Measurements from ENCODE around the gene PPP5C.
A peak's percentile ranks its signal among the peaks of the same experiment; 100 is the strongest.
"Not testable (repeated sequence)": the region's sequence is repeated elsewhere in the genome, so short reads cannot be mapped to it uniquely, and the experiment has no call there.

The PPP5C gene

DNA sequence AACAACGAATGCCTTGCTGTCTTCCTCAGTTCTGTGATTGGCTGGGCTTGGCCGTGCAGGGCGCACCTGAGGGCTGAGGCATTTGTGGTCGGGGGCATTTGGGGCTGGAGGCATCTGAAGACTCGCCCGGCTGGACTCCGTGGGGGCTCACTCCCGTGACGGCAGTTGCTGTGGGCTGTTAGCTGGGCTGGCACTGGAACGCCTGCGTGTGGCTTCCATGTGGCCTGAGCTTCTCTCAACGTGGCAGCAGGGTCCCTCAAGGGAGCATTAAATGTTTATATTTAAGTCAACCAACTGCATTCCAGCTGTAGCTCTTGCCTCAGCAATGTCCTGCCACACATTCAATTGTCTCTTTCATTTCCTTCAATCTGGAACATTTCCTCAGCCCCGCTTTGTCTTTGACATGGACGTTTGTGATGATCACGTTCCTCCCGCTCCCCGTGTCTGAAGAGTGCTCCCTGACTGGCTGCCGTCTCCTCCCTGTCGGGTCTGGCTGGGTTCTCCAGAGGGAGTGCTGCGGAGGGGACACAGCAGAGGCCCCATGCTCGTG is 45.4 kb downstream of the PPP5C start:
- H3K9me3 Mint-ChIP-seq: no peaks in the 10 kb centered on the region
- peaks cover 43% of the 10 kb centered on the region for H3K36me3 Mint-ChIP-seq (ENCODE audit: low read depth)
- TF ChIP-seq, protein P1, sequence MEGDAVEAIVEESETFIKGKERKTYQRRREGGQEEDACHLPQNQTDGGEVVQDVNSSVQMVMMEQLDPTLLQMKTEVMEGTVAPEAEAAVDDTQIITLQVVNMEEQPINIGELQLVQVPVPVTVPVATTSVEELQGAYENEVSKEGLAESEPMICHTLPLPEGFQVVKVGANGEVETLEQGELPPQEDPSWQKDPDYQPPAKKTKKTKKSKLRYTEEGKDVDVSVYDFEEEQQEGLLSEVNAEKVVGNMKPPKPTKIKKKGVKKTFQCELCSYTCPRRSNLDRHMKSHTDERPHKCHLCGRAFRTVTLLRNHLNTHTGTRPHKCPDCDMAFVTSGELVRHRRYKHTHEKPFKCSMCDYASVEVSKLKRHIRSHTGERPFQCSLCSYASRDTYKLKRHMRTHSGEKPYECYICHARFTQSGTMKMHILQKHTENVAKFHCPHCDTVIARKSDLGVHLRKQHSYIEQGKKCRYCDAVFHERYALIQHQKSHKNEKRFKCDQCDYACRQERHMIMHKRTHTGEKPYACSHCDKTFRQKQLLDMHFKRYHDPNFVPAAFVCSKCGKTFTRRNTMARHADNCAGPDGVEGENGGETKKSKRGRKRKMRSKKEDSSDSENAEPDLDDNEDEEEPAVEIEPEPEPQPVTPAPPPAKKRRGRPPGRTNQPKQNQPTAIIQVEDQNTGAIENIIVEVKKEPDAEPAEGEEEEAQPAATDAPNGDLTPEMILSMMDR (IDR thresholded peaks at IDR 0.05; ENCODE audit: unreplicated experiment in 3 of 3): no peak
- H3K27ac Mint-ChIP-seq: peak overlapping the region; percentile 88 to 95 (median 90)
- peaks cover 32% of the 10 kb centered on the region for H3K4me1 Mint-ChIP-seq
- H3K27me3 Mint-ChIP-seq (ENCODE audit: low read depth): no peaks in the 10 kb centered on the region
- H3K4me3 Mint-ChIP-seq: peak overlapping the region in 2 of 3 experiments; percentile 16 to 38

DNA sequence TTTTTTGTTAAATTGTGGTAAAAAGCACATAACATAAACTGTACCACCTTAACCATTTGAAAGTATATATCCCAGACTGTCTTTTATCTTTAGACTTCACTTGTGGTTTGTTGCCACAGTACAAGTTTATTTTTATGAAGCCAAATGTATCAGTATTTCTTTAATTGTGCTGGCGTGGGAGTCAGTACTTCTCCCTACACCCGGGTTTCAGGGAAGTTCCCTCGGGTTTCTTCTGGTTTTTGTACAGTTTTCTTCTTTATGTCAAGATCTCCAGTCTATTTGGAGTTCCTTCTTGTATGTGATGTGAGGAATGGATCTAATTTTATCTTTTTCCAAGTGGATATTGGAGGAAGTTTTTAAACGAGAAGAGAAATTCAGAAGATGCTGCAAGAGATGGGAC is 46.0 kb downstream of the PPP5C start:
- peak overlapping the region; percentile 88 to 95 (median 90) for H3K27ac Mint-ChIP-seq
- H3K4me3 Mint-ChIP-seq: peak overlapping the region in 1 of 3 experiments; percentile 38
- peaks cover 38% of the 10 kb centered on the region for H3K36me3 Mint-ChIP-seq (ENCODE audit: low read depth)
- H3K27me3 Mint-ChIP-seq (ENCODE audit: low read depth): no peaks in the 10 kb centered on the region
- TF ChIP-seq, protein P1 (IDR thresholded peaks at IDR 0.05; ENCODE audit: unreplicated experiment in 3 of 3): no peak
- no peaks in the 10 kb centered on the region for H3K9me3 Mint-ChIP-seq
- peaks cover 32% of the 10 kb centered on the region for H3K4me1 Mint-ChIP-seq

DNA sequence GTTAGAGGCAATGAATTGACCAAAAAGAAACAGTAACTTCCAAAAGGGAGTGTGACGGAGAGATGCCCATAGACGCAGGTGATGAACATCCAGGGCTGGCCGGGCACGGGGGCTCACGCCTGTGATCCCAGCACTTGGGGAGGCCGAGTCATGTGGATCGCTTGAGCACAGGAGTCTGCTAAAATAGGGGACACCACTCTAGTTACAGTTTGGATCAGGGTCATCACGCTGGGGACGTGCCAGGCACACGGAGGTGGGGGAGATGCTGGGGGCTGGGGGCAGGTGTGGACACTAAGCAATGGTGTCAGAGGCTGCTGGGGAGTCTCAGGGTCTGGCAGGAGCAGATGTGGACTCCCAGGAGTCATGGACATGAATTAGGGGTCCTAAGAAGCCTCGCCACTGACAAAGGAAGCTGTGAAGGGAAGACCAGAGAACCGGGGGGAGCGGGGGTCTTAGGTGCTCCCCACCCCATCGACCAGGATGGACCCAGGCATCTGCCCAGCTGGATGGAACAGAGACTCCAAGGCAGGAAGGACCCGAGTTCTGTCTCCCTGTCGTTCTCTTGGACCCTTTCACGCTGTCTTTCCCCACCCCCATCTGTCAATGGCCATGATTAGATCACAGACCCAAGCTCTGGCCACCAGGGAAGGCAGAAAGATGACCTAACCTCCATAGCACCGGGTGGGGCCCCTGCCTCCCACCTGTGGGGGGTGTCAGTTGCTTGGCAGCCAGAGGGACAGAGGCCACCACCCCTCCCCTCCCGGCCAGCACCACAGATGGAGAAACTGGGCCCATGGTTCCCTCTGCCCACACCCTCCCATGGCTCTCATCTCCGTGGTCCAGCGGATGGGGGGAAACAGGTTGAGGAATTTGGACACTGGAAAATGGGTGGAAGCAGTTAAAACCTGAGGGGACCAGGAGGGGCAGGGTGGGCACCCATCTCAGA is 46.8 kb downstream of the PPP5C start:
- H3K36me3 Mint-ChIP-seq (ENCODE audit: low read depth): peaks cover 29% of the 10 kb centered on the region
- H3K9me3 Mint-ChIP-seq: no peaks in the 10 kb centered on the region
- H3K27me3 Mint-ChIP-seq (ENCODE audit: low read depth): no peaks in the 10 kb centered on the region
- peak overlapping the region; percentile 88 to 95 (median 90) for H3K27ac Mint-ChIP-seq
- no peak overlapping the region for H3K4me3 Mint-ChIP-seq
- H3K4me1 Mint-ChIP-seq: peaks cover 32% of the 10 kb centered on the region
- TF ChIP-seq, protein P1 (IDR thresholded peaks at IDR 0.05; ENCODE audit: unreplicated experiment in 3 of 3): no peak

DNA sequence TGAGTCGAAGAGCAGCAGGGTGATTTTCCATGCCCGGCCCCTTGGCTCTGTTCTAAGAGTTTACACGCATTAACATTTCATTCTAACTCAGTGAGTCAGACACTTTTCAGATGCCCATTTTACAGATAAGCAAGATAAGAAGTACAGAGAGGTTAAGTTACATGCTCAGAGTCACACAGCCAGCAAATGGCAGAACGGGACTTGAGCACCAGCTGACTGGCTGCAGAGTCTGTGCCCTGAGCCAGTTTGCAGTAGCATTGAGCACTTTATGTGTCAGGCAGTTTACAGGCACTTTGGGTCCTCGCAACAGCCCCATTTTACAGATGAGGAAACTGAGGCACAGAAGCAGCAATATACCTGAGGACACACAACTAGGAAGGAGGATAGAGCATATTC is 47.5 kb downstream of the PPP5C start:
- Mint-ChIP-seq H3K27me3 (ENCODE audit: low read depth) (no peaks in the 10 kb centered on the region), H3K4me1 (peaks cover 32% of the 10 kb centered on the region), H3K4me3 (no peak overlapping the region), H3K36me3 (ENCODE audit: low read depth) (peaks cover 23% of the 10 kb centered on the region), H3K9me3 (no peaks in the 10 kb centered on the region), H3K27ac (no peak overlapping the region)
- TF ChIP-seq, protein P1 (IDR thresholded peaks at IDR 0.05; ENCODE audit: unreplicated experiment in 3 of 3): no peak

DNA sequence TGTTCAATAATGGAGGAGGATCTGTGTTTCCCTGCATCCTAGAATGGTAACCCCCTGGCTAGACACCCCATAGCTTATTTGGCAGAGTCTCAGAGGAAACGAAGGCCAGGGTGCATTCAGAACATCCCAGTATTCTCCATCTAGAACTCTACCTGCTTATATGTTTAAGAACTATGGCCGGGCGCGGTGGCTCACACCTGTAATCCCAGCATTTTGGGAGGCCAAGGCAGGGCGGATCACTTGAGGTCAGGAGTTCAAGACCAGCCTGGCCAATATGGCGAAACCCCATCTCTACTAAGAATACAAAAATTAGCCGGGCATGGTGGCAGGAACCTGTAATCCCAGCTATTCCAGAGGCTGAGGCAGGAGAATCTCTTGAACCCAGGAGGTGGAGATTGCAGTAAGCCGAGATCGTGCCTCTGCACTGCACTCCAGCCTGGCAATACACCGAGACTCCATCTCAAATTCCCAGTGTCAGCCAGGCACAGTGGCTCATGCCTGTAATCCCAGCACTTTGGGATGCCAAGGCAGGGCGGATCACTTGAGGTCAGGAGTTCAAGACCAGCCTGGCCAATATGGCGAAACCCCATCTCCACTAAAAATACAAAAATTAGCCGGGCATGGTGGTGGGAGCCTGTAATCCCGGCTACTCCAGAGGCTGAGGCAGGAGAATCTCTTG is 51.1 kb downstream of the PPP5C start:
- H3K4me3 Mint-ChIP-seq; H3K36me3 Mint-ChIP-seq (ENCODE audit: low read depth); H3K27me3 Mint-ChIP-seq (ENCODE audit: low read depth); H3K9me3 Mint-ChIP-seq: not testable (repeated sequence)
- Mint-ChIP-seq H3K4me1 (peaks cover 32% of the 10 kb centered on the region), H3K27ac (peak overlapping the region in 2 of 3 experiments; percentile 4 to 55)

DNA sequence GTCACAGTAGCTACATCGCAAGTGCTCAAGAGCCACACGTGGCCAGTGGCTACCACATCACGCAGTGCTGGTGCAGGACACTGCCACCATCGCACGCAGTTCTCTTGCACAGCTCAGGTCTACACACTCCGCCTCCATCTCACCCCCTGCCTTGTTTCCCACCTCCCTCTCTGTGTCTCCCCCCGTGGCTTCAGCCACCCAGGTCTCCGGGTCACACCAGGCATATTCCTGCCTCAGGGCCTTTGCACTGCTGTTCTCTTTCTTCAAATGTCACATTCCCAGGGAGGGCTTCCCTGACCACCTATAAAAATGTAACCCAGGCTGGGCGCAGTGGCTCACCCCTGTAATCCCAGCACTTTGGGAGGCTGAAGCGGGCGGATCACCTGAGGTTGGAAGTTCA is 55.8 kb downstream of the PPP5C start:
- Mint-ChIP-seq H3K36me3 (ENCODE audit: low read depth) (no peaks in the 10 kb centered on the region), H3K4me3 (peak overlapping the region in 2 of 3 experiments; percentile 36 to 79), H3K9me3 (no peaks in the 10 kb centered on the region), H3K27me3 (ENCODE audit: low read depth) (no peaks in the 10 kb centered on the region), H3K4me1 (peaks cover 48% of the 10 kb centered on the region), H3K27ac (peak overlapping the region in 2 of 3 experiments; percentile 7 to 53)
- TF ChIP-seq, protein P1 (IDR thresholded peaks at IDR 0.05; ENCODE audit: unreplicated experiment in 3 of 3): no peak

Measured in nephron (organoid).